Prostate gland (tissue), 2 donors: ENCODE data around the gene EME2.

Source experiments
- CTCF ChIP-seq, 4 experiments: fragments of 200-600 bp in 2 of 4; fragments of 450-650 bp in 2 of 4; sonication (generic) in 2 of 4; IDR thresholded peaks; 1 replicate in 3 of 4; 2 replicates in 1 of 4; pipeline ENCODE4 v1.5.1; 2016 to 2019; ENCODE audit warnings: antibody characterized with exemption in 4 of 4, mild to moderate bottlenecking in 2 of 4, moderate library complexity in 2 of 4
- POLR2A ChIP-seq: fragments of 450-650 bp; IDR thresholded peaks from one replicate; pipeline ENCODE4 v1.6.1; 2016; ENCODE audit warnings: antibody characterized with exemption, mild to moderate bottlenecking

- no peak for TF ChIP-seq CTCF (IDR thresholded peaks at IDR 0.05)
- no peak for TF ChIP-seq POLR2A
Observed at GRCh38 chr16:1771864-1772361, 697 bp upstream of the EME2 start.
